HG02642 (cell line): ENCODE results near the gene MAP4K2.

Experiments used
- ATAC-seq: cut with Tn5 transposase; IDR thresholded peaks from one replicate; pipeline ENCODE4 v1.9.1; 2021; ENCODE audit warnings: mild to moderate bottlenecking; ENCODE audit not compliant: unreplicated experiment, poor library complexity

MAP4K2 gene

DNA sequence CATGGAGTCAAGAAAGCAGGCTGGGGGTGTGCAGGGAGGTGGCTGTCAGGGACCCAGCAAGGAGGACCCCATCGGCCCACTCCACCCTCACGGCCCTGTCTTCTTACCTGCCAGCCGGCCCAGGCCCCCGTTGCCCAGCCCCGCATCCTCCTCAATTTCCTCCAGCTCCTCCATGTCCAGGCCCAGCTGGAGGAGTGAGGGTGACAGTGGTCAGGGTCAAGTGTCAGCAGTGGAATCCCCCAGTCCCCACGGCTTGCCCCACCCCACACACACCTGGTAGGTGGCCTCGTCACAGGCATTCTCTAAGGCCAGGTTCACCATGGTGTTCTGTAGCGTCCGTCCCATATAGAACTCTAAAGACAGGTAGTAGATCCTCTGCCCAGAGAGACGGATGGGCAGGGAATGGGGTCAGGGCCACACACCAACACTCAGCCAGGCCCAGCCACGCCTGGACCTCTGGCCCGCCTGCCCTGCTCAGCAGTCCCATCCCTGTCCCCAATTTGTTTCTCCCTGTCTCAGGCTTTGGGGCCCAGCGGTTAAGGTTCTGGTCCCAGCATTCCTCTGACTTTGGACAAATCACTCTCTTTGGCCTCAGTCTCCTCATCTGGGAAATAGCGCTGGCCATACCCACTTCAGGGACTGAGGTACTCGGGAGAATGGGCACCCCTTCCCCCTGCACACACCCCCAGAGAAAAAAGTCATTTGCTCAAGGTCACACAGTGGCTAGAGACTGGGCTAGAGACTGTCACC lies 44.5 kb downstream of the MAP4K2 start:
- ATAC-seq: no peak

DNA sequence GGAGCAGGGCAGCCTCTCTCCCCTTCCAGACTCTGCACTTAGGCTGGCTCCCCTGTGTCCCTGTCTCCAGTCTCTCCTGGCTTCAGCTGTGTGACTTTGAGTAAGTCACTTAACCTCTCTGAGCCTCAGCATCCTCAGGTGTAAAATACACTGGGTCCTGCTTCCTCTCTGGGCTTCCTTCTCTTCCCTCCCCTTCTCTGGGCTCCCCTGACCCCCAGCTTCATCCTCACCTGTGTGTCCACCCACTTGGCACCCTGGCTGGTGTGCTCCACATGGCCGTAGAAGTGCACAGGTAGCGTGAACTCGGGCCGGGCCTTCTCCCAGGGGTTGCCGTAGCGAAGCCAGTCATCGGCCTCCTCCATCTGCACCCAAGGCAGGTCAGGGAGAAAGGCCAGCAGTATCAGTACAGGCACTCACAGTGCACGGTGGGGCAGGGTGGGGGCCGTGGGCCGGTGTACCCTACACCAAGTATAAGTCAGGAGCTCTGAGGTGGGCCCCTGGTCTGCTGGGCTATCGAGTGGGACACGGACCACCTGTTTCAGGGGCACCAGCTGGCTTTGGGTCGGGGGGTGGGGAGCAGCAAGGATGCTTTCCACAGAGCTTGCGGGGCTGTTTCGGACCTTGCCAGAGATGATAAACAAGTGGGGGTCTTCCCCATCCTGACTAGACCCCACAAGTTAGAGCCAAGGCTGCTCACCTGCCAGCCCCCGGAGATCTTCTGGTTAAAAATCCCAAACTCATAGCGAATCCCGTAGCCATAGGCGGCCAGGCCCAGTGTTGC lies 45.3 kb downstream of the MAP4K2 start:
- no peak for ATAC-seq

DNA sequence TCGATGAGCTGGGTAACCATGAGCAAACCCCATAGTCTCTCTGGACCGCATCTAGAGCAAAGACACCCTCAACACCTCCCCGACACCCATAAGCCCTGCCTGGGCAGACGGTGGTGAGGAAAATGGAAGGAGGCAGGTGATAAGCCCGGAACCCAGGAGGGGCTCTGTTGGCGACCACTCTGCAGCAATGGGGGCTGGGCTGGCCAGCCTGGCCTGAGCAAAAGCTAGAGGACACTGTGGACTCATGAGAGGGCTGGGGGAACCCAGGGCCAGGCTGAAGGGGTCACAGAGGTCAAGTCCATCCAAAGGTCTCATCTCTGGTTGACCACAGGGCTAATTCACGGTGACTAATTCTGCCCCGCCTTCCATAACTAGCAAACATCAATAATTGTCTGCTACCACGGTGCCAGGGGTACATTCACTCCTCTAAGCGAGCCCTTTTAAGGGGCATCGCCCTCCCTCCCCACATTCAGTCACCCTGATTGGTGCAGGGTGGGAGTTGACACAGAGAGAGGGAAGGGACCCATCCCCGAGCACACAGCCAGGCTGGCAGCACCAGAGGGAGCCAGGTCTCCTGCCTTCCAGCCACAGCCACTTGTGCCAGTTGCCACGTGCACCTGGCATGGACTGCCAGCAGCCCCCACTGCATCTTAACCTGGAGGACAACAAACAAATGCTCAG lies 47.2 kb downstream of the MAP4K2 start:
- ATAC-seq: no peak

DNA sequence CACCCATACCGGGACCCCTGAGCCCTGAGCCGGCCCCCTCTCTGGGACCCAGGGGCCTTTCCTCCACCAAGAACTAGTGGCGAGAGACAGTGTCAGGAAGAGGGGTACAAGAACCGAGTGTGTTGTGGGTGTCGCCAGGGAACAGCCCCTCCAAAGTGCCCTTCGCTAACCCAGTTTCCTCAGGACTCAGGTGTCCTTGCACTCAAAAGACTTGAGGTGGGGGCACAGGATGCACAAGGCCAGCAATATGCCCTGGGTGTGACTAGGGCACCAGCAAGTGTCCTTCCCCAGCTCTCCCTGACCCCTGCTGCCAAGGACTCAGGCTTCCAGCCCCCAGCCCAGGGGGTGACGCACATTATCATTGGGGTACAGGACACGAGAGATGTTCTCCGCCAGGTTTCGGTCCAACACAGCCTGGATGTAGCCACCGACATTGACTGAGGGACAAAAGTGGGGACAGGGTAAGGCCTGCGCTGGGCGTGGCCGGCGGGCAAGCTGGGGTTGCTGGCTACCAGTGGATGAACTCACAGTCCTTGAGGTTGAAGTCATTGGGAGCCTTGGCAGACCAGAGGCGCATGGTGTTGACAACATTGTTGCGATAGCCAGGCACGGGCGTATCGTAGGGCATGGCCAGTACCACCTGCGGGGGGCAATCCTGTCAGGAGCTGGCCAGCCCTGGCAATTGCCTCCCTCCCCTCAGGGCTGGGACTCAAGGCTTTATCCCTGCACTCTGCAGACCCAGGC lies 47.9 kb downstream of the MAP4K2 start:
- ATAC-seq: no peak

DNA sequence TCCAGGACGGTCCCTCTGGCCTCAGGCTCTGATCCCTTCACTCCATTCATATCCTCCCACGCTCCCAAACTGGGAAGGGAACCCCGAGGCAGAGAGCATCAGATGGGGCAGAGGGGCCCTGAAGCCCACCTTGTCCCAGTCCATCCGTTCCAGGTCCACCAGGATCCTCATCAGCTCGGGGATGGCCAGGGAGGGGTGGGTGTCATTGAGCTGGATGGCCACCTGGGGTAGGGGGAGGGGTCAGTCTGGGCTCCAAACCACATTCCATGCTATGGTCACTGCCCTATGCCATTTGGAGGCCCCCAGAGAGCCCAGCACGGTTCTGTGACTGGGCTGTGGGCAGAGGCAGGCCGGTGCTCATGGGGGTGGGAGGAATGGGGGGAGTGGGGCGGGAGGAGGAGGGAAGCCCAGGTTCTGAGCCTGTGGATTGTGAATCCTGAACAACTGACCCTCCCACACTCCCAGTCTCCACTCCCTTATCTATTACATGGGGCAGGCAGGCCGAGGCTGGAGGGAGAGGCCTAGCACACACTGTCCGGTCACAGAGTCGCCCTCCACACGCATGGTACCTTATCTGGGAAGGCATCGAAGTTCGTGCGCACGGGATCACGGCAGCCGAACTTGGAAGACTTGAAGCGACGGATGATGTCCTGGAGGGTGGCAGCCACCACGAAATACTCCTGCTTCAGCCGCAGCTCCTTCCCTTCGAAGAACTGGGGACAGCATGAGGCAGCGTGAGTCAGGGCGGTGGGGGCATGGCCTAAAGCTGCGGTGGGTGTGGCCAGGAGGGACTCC lies 48.7 kb downstream of the MAP4K2 start:
- ATAC-seq: no peak

DNA sequence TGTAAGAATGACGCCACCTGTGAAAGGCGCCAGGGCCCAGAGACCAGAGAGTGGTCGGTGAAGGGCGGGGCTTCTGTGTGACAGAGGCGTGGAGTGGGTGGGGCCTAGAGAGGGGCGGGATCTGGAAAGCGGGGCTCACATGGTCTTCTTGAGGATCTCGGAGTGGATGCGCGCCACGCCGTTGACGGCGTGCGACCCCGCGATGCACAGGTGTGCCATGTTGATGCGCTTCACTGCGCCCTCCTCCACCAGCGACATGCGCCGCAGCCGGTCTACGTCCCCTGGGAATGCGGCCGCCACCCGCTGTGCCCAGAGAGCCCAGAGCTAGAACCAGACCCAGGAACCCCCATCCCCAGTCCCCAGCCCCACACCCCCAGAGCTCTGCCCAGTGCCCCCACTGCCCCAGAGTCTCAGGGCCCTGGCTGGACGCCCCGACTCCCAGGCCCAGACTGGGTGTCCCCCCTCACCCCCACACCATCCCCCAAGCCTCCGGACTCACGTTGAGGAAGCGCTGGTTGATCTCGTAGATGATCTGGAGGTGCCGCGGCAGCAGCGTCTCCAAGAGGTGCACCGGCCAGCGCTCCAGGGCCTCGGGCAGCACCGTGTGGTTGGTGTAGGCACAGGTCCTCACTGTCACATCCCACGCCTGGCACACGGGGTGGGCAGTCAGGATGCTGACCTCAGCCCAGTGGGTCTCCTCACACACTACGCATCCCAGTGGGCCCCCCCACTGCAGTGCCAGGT lies 49.5 kb downstream of the MAP4K2 start:
- ATAC-seq: no peak

DNA sequence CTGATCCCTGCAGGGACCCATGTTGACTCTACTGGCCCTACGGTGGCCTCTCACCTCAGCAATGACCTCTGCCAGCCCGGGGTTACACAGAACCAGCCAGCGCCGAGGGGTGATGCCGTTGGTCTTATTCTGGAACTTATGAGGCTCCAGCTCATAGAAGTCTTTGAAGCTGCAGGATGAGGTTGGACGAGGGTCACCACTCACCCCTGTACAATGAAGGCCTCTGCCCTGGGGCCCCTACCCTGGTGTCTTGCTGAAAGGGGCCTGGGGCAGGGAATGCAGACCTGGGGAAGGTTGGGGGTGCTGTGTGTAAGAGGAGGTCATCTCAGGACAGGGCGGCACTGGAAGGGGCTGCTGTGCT lies 50.0 kb downstream of the MAP4K2 start:
- ATAC-seq: no peak

DNA sequence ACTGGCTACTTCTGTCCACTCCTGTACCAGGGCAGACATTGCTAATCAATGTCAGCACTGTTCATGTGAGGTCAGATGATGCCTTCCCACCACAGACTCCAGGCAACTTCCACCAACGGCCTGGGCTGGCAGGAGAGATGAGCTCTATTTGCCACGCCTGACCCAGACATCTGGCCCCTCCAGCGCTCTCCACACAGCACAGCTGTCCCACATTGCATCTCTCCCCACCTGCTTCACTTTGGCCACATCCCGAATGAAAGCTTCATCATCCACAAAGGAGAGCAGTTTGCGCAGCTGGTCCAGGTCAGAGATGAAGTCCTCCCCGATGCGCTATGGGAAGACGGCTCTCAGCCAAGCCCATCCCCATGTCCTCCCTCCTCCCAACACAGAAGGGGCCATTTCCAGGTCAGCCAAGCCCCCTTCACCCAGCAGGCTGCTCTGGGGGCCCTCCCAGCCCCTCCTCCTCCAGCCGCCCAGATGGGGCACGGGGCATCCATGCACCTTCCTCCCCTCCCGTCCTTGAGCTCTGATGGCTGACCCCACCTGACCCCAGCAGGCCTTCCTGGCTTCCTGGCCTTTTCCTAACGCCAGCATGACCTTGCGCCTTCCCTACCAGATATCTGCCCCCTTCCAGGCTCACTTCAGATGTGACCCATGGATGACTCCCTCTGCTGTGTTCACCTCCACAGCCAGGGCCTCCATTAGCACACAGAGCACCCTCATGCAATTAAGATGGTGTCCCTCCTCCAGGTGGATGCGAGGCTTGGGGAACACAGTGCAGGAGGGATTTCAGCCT lies 50.6 kb downstream of the MAP4K2 start:
- no peak for ATAC-seq

DNA sequence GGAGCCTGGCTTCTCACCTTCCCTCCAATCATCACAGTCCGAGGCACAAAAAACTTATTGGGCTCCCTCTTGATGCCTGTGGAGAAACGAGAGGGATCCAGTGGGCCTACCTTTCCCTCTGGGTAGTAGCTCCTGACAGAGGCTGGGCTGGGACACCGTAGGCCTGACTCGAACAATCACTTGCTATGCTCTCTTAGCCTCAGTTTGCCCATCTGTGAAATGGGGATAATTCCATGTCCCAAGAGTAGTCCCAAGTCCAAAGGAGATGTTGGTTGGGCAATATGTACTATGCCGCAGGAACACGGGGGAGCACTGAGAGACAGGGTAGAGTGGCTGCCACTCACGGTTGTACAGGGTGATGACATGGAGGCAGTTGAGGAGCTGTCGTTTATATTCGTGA lies 51.4 kb downstream of the MAP4K2 start:
- no peak for ATAC-seq

DNA sequence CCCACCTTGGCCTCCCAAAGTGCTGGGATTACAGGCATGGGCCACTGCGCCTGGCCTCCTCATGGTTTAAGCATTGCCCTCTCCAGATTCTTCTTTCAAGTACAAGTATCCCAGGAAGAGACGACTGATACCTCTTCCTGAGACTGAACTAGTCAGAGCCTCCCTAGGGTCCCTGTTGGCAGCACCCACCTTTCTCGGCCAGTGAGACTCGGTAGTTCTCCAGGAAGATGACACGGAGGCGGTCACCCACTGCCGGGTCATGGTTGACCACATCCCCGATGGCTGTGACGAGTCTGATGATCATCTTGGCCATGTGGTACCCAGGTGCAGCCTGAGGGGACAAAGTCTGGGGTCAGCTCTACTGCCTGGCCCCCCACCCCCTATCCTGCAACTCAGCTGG lies 51.9 kb downstream of the MAP4K2 start:
- no peak for ATAC-seq

DNA sequence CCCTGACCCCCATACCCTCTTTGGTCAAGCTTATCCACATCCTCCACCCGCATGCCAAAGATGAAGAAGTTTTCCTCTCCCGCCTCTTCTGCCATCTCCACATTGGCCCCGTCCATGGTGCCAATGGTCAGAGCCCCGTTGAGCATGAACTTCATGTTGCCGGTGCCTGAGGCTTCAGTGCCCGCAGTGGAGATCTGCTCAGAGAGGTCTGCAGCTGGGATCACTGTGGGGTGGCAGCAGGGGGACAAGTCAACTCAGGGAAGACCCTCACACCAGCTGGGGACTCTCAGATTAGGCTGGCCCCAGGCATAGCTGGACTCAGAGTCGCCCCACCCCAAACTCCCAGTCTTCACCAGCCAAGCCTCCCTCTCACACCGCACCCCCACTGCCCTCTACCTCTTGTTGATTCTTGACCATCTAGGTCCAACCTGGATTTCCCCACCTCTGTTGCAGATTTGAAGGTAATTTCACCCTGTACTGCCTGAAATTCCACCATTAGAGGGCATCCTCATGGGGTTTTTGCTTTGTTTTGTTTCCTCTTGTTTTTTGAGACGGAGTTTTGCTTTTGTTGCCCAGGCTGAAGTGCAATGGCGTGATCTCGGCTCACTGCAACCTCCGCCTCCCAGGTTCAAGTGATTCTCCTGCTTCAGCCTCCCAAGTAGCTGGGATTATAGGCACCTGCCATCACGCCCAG lies 52.5 kb downstream of the MAP4K2 start:
- ATAC-seq: no peak

DNA sequence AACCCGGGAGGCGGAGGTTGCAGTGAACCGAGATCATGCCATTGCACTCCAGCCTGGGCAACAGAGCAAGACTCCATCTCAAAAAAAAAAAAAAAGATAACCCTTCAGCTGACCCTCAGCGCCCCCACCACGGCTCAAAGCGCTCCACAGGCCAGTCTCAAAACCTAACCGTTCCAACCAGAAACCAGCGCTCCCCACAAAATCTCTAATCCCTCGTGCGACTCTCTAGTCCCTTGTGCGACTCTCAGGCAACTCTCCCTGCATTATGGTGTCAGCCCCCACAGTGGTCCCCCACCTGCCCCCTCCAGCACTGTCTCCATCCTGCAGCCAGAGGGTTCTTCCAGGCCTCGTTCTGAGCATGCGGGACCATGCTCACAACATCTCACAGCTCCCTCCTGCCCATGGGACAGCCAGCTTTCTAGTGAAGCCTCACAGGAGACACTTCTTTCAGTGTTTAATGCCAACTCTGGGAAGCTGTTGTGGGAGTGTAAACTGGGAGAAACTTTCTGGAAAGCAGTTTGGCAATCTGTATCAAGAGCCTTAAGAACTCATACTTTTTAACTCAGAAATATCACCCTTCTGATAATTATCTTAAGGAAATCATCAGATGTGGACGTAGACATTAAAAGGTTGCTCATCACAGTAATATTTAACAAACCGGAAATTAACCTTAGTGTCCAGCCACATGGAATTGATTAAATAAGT lies 54.9 kb downstream of the MAP4K2 start:
- ATAC-seq: no peak

DNA sequence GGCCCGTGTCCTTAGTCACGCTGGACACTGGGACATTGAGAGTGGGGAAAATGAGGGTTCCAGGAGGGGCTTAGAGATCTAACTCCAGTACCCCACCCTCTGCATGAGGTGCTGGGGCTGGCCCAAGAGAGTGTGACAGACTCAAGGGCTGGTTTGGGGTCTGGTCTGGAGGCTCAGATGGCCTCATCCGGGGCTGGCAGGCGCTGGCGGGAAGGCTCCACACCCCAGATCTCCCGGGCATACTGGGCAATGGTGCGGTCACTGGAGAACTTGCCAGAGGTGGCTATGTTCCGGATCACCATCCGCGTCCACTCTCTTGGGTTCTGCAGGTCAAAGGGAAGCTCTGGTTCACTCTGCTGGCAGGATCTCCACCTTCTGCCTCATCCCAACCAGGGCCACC lies 56.5 kb downstream of the MAP4K2 start:
- ATAC-seq: no peak

DNA sequence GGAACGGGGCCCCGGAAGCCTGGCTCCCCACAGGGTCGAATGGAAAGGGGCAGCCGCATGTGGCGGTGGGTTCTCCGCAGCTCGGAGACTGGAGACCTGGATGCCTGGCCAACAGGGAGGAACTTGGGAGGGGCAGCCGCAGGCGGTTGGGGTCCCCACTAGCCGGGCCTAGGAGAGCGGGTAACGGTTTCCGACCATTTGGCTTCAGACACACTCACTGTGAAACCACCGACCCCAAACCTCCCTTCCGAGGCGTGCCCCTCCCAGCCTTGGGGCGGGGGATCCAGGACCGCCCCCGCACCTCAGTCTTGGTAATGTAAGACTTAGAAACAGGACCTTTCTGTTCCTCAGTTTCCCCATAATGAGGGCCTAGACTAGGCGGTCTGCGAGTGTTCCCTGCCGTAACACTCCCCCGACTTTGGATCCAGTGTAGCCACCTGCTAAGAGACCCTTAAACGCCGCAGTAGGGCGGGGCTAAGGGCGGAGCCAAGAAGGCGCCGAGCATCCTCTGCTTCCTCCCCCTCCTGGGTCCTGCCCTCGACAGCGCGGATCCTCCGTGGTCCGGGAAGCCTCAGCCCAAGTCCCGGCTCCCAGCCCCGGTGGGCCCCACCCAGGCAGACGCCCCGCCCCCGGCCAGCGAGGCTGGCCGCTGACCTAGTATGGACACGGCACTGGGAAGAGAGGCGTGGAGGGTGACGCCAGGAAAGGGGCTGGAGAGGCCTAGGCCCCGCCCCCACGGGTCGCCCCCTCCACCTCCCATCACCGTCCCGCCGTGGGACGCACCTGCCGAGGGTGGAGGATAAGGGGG lies 57.3 kb downstream of the MAP4K2 start:
- ATAC-seq: no peak

DNA sequence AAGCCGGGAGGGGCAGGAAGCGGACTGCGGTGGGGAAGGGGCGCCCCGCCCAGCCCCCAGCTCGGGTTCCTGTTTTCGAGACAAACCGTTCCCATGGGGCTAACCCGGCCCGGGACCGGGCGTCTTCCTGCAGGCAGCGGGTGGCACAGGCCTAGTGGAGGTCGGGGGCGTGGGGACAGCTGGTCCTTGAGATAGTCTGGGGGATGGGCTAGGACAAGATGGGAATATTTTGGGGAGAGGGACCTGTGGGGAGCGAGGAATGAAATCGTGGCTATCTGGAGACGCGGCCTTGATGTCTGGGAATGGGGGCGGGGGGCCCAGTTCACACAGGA lies 57.9 kb downstream of the MAP4K2 start:
- no peak for ATAC-seq

DNA sequence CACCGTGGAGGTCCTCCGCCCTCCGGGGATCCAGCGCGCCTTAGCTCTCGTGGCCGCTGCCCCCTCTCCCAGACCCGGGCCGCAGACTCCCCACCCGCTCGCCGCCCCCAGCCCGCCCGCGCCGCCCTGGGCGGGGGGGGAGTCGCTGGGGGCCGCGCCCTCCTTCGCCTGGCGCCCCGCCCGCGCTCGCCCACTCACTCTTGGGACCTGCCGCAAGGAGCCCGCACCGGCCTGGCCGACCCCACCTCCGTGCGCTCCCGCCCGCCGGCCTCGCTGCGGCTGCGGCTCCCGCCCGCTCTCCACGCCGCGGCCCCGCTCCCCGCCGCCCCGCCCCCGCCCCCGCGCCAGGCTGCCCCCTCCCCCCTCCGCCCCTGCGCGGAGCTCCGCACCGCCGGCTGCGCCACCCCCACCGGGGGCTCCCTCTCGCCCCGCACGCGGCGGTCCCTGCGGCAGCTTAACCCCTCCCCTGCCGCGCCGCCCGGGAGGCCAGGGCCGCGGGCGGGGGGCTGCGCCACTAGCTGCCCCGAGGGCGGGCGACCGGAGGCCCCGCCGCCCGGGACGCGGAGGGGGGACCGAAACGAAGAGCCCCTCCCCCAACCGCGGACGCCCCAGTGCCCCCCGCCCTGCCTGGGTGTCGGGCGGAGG lies 58.3 kb downstream of the MAP4K2 start:
- no peak for ATAC-seq
